NT2/D1 (cell line): ENCODE results near the gene TMEM222.

Experiments
- DNase-seq: peaks from one replicate; pipeline ENCODE4 v3.0.0-alpha.2; 2011; ENCODE audit warnings: low read depth, low spot score
- H3K27me3 ChIP-seq: 2 replicates; pipeline ENCODE4 v1.6.0; 2011; ENCODE audit warnings: mild to moderate bottlenecking; ENCODE audit not compliant: insufficient read length, insufficient read depth
- H3K36me3 ChIP-seq: 2 replicates; pipeline ENCODE4 v1.6.1; 2011; ENCODE audit warnings: mild to moderate bottlenecking, low read length, mixed read lengths; ENCODE audit not compliant: insufficient read depth, insufficient read length
- H3K4me1 ChIP-seq: 2 replicates; pipeline ENCODE4 v1.5.1; 2011; ENCODE audit not compliant: insufficient read depth, insufficient read length
- H3K4me3 ChIP-seq: 2 replicates; pipeline ENCODE4 v1.5.1; 2011; ENCODE audit warnings: low read depth; ENCODE audit not compliant: insufficient read length
- H3K9ac ChIP-seq: 2 replicates; pipeline ENCODE4 v1.6.0; 2011; ENCODE audit warnings: low read depth; ENCODE audit not compliant: insufficient read length
- H3K9me3 ChIP-seq: 2 replicates; pipeline ENCODE4 v1.5.1; 2011; ENCODE audit warnings: mild to moderate bottlenecking, low read length; ENCODE audit not compliant: insufficient read depth
- SUZ12 ChIP-seq: IDR thresholded peaks from 2 replicates; pipeline ENCODE4 v1.6.1; 2011; ENCODE audit not compliant: insufficient read length, insufficient read depth; ENCODE audit errors: extremely low read depth
- YY1 ChIP-seq: IDR thresholded peaks from 2 replicates; pipeline ENCODE4 v1.6.1; 2011; ENCODE audit not compliant: insufficient read length, insufficient read depth
- ZNF274 ChIP-seq: IDR thresholded peaks from 2 replicates; pipeline ENCODE4 v1.6.1; 2011; ENCODE audit warnings: mild to moderate bottlenecking, low read depth, low read length

Gene TMEM222

DNA sequence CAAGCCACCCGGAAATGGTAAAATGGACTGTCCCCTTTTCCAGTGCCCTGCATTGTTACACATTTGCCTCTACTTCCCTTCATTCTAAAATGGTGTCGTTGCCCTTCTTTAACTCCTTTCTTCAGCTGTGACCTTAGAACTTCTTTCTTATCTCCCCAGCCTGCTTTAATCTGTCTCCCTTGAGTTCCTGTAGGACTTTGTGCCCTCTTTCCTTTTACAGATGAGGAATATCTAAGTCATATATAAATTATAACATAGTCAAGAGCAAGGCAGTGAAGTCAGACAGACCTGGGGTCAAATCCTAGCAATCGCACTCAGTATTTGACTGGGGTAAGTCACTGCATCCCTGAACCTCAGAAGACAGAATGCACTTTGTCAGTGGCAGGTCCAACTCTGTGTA is 31.4 kb upstream of the TMEM222 start:
- Histone ChIP-seq H3K4me3 (no peak overlapping the region), H3K36me3 (peaks cover 21% of the 10 kb centered on the region), H3K4me1 (peaks cover 4% of the 10 kb centered on the region), H3K9ac (no peak overlapping the region), H3K27me3 (no peaks in the 10 kb centered on the region), H3K9me3 (peaks cover 8% of the 10 kb centered on the region; the same call in 1 of the 2 replicates)
- no peak for TF ChIP-seq ZNF274
- DNase-seq: no peak

DNA sequence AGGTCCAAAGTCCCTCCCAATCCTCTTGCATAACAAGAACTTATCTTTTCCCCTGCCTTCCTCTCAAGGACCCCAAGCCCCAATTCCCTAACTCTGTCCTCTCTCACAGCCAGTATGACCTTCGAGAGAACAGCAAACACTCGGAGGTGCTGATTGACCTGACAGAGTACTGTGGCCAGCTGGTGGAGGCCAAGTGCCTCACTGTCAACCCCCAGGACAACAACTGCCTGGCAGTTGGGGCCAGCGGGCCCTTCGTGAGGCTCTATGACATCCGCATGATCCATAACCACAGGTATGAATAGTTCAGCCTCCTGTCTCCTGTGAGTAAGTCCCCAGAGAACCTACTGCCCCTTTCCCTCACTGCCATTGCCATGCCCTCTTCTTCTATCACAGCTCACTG is 29.9 kb upstream of the TMEM222 start:
- DNase-seq: no peak
- Histone ChIP-seq H3K9ac (no peak overlapping the region), H3K36me3 (peaks cover 23% of the 10 kb centered on the region), H3K4me3 (no peak overlapping the region), H3K27me3 (no peaks in the 10 kb centered on the region), H3K4me1 (peaks cover 7% of the 10 kb centered on the region), H3K9me3 (peaks cover 8% of the 10 kb centered on the region; the same call in 1 of the 2 replicates)
- TF ChIP-seq YY1 (no peak), SUZ12 (no peak), ZNF274 (no peak)

- TF ChIP-seq ZNF274 (no peak), YY1 (no peak)
These were observed 28.0 kb upstream of the TMEM222 start for GRCh38 chr1:27293915-27294314.

GRCh38 chr1:27296773-27297291 is 25.1 kb upstream of the TMEM222 start:
- no peak for TF ChIP-seq YY1
- no peak for TF ChIP-seq SUZ12
- TF ChIP-seq ZNF274: no peak

More at GRCh38 chr1:27293915-27294314, 28.0 kb upstream of the TMEM222 start:
- no peak overlapping the region for H3K4me3 ChIP-seq
- H3K4me1 ChIP-seq: peaks cover 16% of the 10 kb centered on the region
- DNase-seq: no peak
- H3K9ac ChIP-seq: no peak overlapping the region
- H3K27me3 ChIP-seq: no peaks in the 10 kb centered on the region
- peaks cover 27% of the 10 kb centered on the region for H3K36me3 ChIP-seq
- peaks cover 8% of the 10 kb centered on the region; the same call in 1 of the 2 replicates for H3K9me3 ChIP-seq

GRCh38 chr1:27297903-27298302 is 24.1 kb upstream of the TMEM222 start:
- TF ChIP-seq YY1 (no peak), SUZ12 (no peak), ZNF274 (no peak)
- no peak for DNase-seq
- Histone ChIP-seq H3K27me3 (no peaks in the 10 kb centered on the region), H3K9me3 (no peaks in the 10 kb centered on the region), H3K36me3 (peaks cover 23% of the 10 kb centered on the region), H3K4me3 (no peak overlapping the region), H3K4me1 (peaks cover 41% of the 10 kb centered on the region), H3K9ac (no peak overlapping the region)

More at GRCh38 chr1:27296773-27297291, 25.1 kb upstream of the TMEM222 start:
- Histone ChIP-seq H3K27me3 (no peaks in the 10 kb centered on the region), H3K4me1 (peaks cover 40% of the 10 kb centered on the region), H3K36me3 (peaks cover 27% of the 10 kb centered on the region), H3K9me3 (no peaks in the 10 kb centered on the region), H3K9ac (no peak overlapping the region), H3K4me3 (no peak overlapping the region)
- no peak for DNase-seq

DNA sequence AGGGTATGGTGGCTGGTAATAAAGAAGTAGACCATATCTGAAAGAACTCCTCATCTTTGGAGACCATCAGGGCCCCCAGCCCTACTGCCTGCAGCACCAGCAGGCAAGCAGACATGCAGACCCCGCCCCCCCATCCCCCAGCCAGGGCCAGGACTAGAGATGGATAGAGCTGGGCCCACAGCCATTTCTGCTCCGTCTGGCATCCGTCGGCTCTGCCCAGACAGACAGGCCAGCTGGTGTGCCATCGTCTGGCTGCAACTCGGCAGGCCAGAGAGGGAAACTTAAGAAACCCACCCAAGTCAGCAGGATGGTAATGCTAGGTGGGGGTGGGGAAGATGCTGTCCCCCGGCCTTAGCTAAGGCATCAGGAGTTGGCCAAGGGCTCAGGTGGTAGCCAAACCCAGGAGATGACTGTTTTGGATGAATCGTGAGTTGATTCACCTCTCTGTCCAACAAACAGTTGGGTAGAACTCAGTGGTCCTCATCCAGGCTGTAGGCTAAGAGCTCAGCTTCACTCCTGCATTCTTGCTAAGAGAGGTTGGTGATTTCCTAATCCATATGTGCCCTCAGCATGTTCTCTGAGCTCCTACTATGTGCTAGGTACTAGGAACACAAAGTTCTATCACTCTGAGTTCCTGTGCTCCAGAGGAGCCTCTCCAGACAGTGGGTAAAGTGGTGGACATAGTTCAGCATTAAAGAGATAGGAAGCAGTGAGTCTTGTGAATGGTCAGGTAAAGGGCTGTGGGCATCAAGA is 23.2 kb upstream of the TMEM222 start:
- no peak overlapping the region for H3K4me3 ChIP-seq
- DNase-seq: no peak
- H3K36me3 ChIP-seq: peaks cover 20% of the 10 kb centered on the region
- no peaks in the 10 kb centered on the region for H3K9me3 ChIP-seq
- H3K9ac ChIP-seq: peak overlapping the region; percentile 12
- H3K4me1 ChIP-seq: peaks cover 41% of the 10 kb centered on the region
- TF ChIP-seq YY1 (no peak), SUZ12 (no peak), ZNF274 (no peak)
- no peaks in the 10 kb centered on the region for H3K27me3 ChIP-seq

DNA sequence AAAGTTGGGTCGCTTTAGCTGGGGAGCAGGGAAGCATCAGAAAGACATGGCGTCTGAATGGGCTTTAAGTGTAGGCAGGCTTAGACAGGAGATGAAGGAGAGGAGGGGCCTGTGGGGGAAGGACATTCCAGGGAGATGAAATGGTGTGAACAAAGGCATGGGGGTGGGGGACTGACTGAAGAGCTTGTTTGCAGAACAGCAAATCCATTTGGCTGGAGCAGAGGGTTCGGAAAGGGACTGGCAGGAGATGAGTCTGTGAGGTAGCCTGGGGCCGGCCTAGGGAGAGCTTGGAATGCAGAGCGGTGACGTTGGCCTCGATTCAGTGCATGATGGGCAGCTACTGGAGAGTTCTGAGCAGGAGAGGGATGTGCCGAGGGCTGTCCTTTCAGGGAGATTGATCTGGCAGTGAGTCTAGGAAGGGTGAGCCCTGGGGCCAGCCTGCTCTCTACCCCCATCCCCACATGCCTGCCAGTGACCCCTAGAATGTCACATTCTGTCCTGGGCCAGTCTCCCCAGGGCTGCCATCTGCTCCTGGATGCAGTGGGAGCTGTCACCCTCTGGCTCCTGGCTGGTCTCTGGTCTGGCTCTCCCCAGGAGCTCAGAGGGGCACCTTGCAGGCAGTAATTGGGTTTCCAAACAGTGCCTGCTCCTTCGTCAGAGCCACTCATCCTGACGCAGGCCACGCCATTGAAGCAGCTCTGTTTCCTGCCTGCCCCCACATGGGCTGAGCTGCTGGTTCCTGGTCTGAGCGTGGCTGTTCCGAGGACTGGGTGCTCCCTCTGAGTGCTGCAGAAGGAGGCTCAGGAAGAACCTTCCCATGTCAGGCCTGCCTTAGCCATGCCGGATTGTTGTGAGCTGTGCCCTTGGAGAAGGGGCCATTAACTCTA is 22.3 kb upstream of the TMEM222 start:
- TF ChIP-seq YY1 (peak; percentile 44), SUZ12 (no peak)
- peaks cover 17% of the 10 kb centered on the region for H3K36me3 ChIP-seq
- DNase-seq: peak; percentile 99
- H3K4me1 ChIP-seq: peaks cover 42% of the 10 kb centered on the region
- H3K9ac ChIP-seq: peak overlapping the region; percentile 79
- no peaks in the 10 kb centered on the region for H3K27me3 ChIP-seq
- no peaks in the 10 kb centered on the region for H3K9me3 ChIP-seq
- no peak overlapping the region for H3K4me3 ChIP-seq
